Neural cell (in vitro differentiated cells): Measurements from ENCODE around the gene POLH. TPM values are rescaled to one million over a fixed set of nuclear protein-coding genes. Genes with fewer than 3 reads are reported as not detected.
"Not testable (repeated sequence)": the region's sequence is repeated elsewhere in the genome, so short reads cannot be mapped to it uniquely, and the experiment has no call there.

Experiments used
- H2AFZ ChIP-seq: fragments of 200-600, 300-800 bp; sonication (generic), shearing (Covaris generic); 2 replicates; pipeline ENCODE4 v1.6.0; 2014; ENCODE audit warnings: low read depth, mild to moderate bottlenecking, antibody characterized with exemption, low read length, moderate library complexity
- H3F3A ChIP-seq: fragments of 200-600 bp; shearing (Covaris generic); 2 replicates; pipeline ENCODE4 v1.6.1; 2016; ENCODE audit warnings: mild to moderate bottlenecking, moderate library complexity, mixed read lengths, antibody characterized with exemption, low read length; ENCODE audit not compliant: insufficient read depth, poor library complexity, severe bottlenecking
- H3K27ac ChIP-seq: fragments of 200-600, 300-800 bp; sonication (generic), shearing (Covaris generic); 2 replicates; pipeline ENCODE4 v1.5.1; 2014; ENCODE audit warnings: mild to moderate bottlenecking, low read length, moderate library complexity
- H3K27me3 ChIP-seq: fragments of 300-800, 200-600 bp; sonication (generic), shearing (Covaris generic); 2 replicates; pipeline ENCODE4 v1.6.0; 2014; ENCODE audit warnings: mild to moderate bottlenecking, low read depth, low read length, moderate library complexity; ENCODE audit not compliant: insufficient read depth
- H3K36me3 ChIP-seq: fragments of 300-800, 200-600 bp; sonication (generic), shearing (Covaris generic); 2 replicates; pipeline ENCODE4 v1.5.1; 2014; ENCODE audit warnings: mild to moderate bottlenecking, antibody characterized with exemption, low read length, moderate library complexity; ENCODE audit not compliant: insufficient read depth
- H3K4me2 ChIP-seq: fragments of 300-800, 200-600 bp; sonication (generic), shearing (Covaris generic); 2 replicates; pipeline ENCODE4 v1.6.0; 2014; ENCODE audit warnings: mild to moderate bottlenecking, low read length
- H3K4me3 ChIP-seq: fragments of 300-800, 200-600 bp; sonication (generic), shearing (Covaris generic); 2 replicates; pipeline ENCODE4 v1.5.1; 2014; ENCODE audit warnings: mild to moderate bottlenecking, low read length, moderate library complexity
- H3K79me2 ChIP-seq: fragments of 200-600 bp; shearing (Covaris generic); replicated peaks from 2 replicates; pipeline ENCODE4 v1.6.0; 2014; ENCODE audit warnings: mild to moderate bottlenecking, low read length, moderate library complexity; ENCODE audit not compliant: insufficient read depth
- H3K9ac ChIP-seq: fragments of 300-800, 200-600 bp; sonication (generic), shearing (Covaris generic); 2 replicates; pipeline ENCODE4 v1.6.1; 2016; ENCODE audit warnings: mild to moderate bottlenecking, low read length, mixed read lengths
- H3K9me2 ChIP-seq: fragments of 200-600 bp; shearing (Covaris generic); 2 replicates; pipeline ENCODE4 v1.6.1; 2016; ENCODE audit warnings: mild to moderate bottlenecking, low read length, mixed read lengths; ENCODE audit not compliant: insufficient read depth
- H3K9me3 ChIP-seq: fragments of 200-600, 300-800 bp; sonication (generic), shearing (Covaris generic); 2 replicates; pipeline ENCODE4 v1.6.1; 2016; ENCODE audit warnings: mild to moderate bottlenecking, mixed run types, low read length, moderate library complexity, mixed read lengths
- H4K20me1 ChIP-seq: fragments of 200-600 bp; shearing (Covaris generic); 2 replicates; pipeline ENCODE4 v1.6.1; 2016; ENCODE audit warnings: mild to moderate bottlenecking, mixed run types; ENCODE audit not compliant: insufficient read depth
- CTCF ChIP-seq: fragments of 450-650 bp; IDR thresholded peaks from 2 replicates; pipeline ENCODE4 v1.5.1; 2014; ENCODE audit warnings: antibody characterized with exemption, mild to moderate bottlenecking, moderate library complexity; ENCODE audit not compliant: poor library complexity, severe bottlenecking
- EP300 ChIP-seq: fragments of 450-650 bp; conservative IDR thresholded peaks from 2 replicates; pipeline ENCODE4 v1.6.1; 2014; ENCODE audit warnings: antibody characterized with exemption, mild to moderate bottlenecking, moderate library complexity; ENCODE audit not compliant: poor library complexity, severe bottlenecking
- EZH2 ChIP-seq: fragments of 200-600, 300-800 bp; shearing (Covaris generic), sonication (generic); IDR thresholded peaks from 2 replicates; pipeline ENCODE4 v1.6.1; 2014; ENCODE audit warnings: antibody characterized with exemption, low read length, borderline replicate concordance, mild to moderate bottlenecking; ENCODE audit not compliant: insufficient read depth, poor library complexity, severe bottlenecking
- MXI1 ChIP-seq: fragments of 450-650 bp; conservative IDR thresholded peaks from 2 replicates; pipeline ENCODE4 v1.6.1; 2014; ENCODE audit warnings: antibody characterized with exemption, mild to moderate bottlenecking; ENCODE audit not compliant: poor library complexity, severe bottlenecking
- POLR2AphosphoS5 ChIP-seq: IDR thresholded peaks from 2 replicates; pipeline ENCODE4 v1.6.1; 2012
- RAD21 ChIP-seq: fragments of 450-650 bp; conservative IDR thresholded peaks from 2 replicates; pipeline ENCODE4 v1.6.1; 2014; ENCODE audit warnings: antibody characterized with exemption, mild to moderate bottlenecking, moderate library complexity
- REST ChIP-seq: IDR thresholded peaks from 2 replicates; pipeline ENCODE4 v1.6.1; 2012; ENCODE audit warnings: borderline replicate concordance
- SMC3 ChIP-seq: fragments of 450-650 bp; conservative IDR thresholded peaks from 2 replicates; pipeline ENCODE4 v1.6.1; 2014; ENCODE audit warnings: antibody characterized with exemption, mild to moderate bottlenecking, moderate library complexity; ENCODE audit not compliant: poor library complexity
- TAF1 ChIP-seq: IDR thresholded peaks from 2 replicates; pipeline ENCODE4 v1.6.1; 2012; ENCODE audit warnings: low read depth
- polyA minus RNA-seq: library from RNA; depleted of rRNA, polyadenylated mRNA; stranded (reverse); fragments of >200 nt; gene quantifications from 2 replicates; pipeline ENCODE4 v1.2.3, GENCODE V29; 2014
- polyA plus RNA-seq: library from polyadenylated mRNA; depleted of rRNA; stranded (reverse); fragments of >200 nt; gene quantifications from 2 replicates; pipeline ENCODE4 v1.2.3, GENCODE V29; 2014

The POLH gene
- 6.5 and 9.1 TPM in 2 replicates for polyA plus RNA-seq
- 14.6 and 15.4 TPM in 2 replicates for polyA minus RNA-seq

GRCh38 chr6:43575772-43576551, at the start of gene POLH, which contains the start of gene XPO5:
POLH (plus strand) TSS chr6:43576185; CDS start chr6:43582320, 6,135 bp downstream.
XPO5 (minus strand) TSS chr6:43576038; CDS start chr6:43575864, 174 bp downstream.
- TF ChIP-seq MXI1 (peak; percentile 98), POLR2AphosphoS5 (peak; percentile 92), EP300 (peak; percentile 33), EZH2 (no peak), TAF1 (peak; percentile 90), SMC3 (no peak), RAD21 (peak; percentile 25), CTCF (peak; percentile 55), REST (peak; percentile 47)
- Histone ChIP-seq H3K9ac (peak within 1 kb of the TSS; percentile 80), H3K27ac (peak within 1 kb of the TSS; percentile 83), H3F3A (no peaks in the 10 kb centered on the region), H2AFZ (peak within 1 kb of the TSS; percentile 85), H3K9me2 (no peaks in the 10 kb centered on the region), H4K20me1 (no peaks in the 10 kb centered on the region), H3K9me3 (no peaks in the 10 kb centered on the region), H3K27me3 (no peaks in the 10 kb centered on the region), H3K4me2 (peak within 1 kb of the TSS; percentile 81), H3K79me2 (peaks cover 41% of the 10 kb centered on the region), H3K4me3 (peak within 1 kb of the TSS; percentile 100), H3K36me3 (no peaks in the 10 kb centered on the region)

GRCh38 chr6:43532201-43532600, 43.8 kb upstream of the POLH start:
- H3K9ac ChIP-seq = no peak overlapping the region
- H3K27ac ChIP-seq = no peak overlapping the region
- H2AFZ ChIP-seq = no peak overlapping the region
- no peaks in the 10 kb centered on the region for H3K9me3 ChIP-seq
- TF ChIP-seq SMC3 (no peak), EZH2 (no peak), RAD21 (no peak)
- H3K36me3 ChIP-seq = no peaks in the 10 kb centered on the region
- H3K79me2 ChIP-seq = no peaks in the 10 kb centered on the region
- no peaks in the 10 kb centered on the region for H3K27me3 ChIP-seq
- H3F3A ChIP-seq = no peaks in the 10 kb centered on the region
- H3K9me2 ChIP-seq = no peaks in the 10 kb centered on the region
- H3K4me2 ChIP-seq = no peak overlapping the region
- H4K20me1 ChIP-seq = no peaks in the 10 kb centered on the region
- H3K4me3 ChIP-seq = no peak overlapping the region

GRCh38 chr6:43538986-43539385, 37.0 kb upstream of the POLH start:
- H2AFZ ChIP-seq, H3K9me3 ChIP-seq, H3K27me3 ChIP-seq, H4K20me1 ChIP-seq, H3K79me2 ChIP-seq, H3K9ac ChIP-seq, H3K36me3 ChIP-seq, H3F3A ChIP-seq, H3K4me2 ChIP-seq, H3K4me3 ChIP-seq, H3K27ac ChIP-seq, H3K9me2 ChIP-seq: not testable (repeated sequence)

- not testable (repeated sequence) for H2AFZ ChIP-seq, H3F3A ChIP-seq, H3K36me3 ChIP-seq, H3K27ac ChIP-seq, H3K4me2 ChIP-seq, H3K9ac ChIP-seq, H4K20me1 ChIP-seq, H3K9me2 ChIP-seq, H3K4me3 ChIP-seq, H3K9me3 ChIP-seq, H3K27me3 ChIP-seq, H3K79me2 ChIP-seq
These were observed 36.6 kb upstream of the POLH start for GRCh38 chr6:43539409-43539808.
